Measurements from ENCODE around the gene RAD51B. TPM values are rescaled to one million over a fixed set of nuclear protein-coding genes. Genes with fewer than 3 reads are reported as not detected.

Gene RAD51B
- total RNA-seq, 2 donors from 2014 or later = 9.3 to 12.1 TPM

DNA sequence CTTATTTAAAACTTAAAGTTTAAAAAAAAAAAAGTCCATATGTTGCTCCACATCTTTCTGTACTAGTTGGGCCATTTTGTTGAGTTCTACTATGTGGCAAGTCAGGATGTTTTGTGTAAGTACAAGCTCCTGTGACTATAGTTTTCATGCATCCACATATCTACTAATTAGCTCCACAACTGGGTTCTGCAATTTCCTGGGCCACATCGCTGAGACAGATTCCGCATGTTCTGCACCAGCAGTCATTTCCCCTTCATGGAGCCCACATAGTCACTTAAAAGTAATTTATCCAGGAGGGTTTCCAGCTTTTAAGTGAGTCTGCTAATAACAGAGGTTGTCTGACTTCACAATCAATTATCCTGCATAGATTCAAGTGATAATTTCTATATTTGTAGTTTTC lies 511.8 kb downstream of the RAD51B start:
- no peak for ATAC-seq (ENCODE audit: insufficient number of reproducible peaks, low FRiP score, low read depth)
- Histone ChIP-seq H3K36me3 (no peaks in the 10 kb centered on the region), H3K27ac (no peak overlapping the region), H3K27me3 (replicated peaks; ENCODE audit: insufficient read depth) (no peaks in the 10 kb centered on the region), H3K9me3 (no peaks in the 10 kb centered on the region), H3K4me3 (no peak overlapping the region), H3K4me1 (ENCODE audit: control insufficient read depth in 1 of 2, low read depth in 2 of 2) (peaks cover 0 to 3% of the 10 kb centered on the region in 2 donors)
- DNase-seq (ENCODE audit: low spot score) = no peak
- TF ChIP-seq, protein P1, sequence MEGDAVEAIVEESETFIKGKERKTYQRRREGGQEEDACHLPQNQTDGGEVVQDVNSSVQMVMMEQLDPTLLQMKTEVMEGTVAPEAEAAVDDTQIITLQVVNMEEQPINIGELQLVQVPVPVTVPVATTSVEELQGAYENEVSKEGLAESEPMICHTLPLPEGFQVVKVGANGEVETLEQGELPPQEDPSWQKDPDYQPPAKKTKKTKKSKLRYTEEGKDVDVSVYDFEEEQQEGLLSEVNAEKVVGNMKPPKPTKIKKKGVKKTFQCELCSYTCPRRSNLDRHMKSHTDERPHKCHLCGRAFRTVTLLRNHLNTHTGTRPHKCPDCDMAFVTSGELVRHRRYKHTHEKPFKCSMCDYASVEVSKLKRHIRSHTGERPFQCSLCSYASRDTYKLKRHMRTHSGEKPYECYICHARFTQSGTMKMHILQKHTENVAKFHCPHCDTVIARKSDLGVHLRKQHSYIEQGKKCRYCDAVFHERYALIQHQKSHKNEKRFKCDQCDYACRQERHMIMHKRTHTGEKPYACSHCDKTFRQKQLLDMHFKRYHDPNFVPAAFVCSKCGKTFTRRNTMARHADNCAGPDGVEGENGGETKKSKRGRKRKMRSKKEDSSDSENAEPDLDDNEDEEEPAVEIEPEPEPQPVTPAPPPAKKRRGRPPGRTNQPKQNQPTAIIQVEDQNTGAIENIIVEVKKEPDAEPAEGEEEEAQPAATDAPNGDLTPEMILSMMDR (IDR thresholded peaks at IDR 0.05) = no peak

DNA sequence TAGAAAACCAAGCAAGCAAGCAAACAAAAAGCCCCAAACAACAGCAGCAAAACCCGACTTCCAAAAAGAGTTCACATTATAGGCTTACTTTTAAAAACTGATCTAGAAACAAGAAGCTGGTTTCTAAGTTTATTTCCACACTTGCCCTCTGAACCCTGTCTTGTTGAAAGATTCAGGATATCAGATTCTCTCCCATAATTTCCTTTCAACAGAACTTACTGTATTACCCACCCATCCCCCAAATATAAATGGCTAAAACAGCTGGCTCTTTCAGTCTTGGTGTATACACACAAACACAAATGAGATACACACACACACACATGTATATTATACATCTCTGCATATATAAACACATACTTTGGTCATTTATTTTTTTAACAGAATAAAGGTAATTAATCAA lies 512.4 kb downstream of the RAD51B start:
- DNase-seq (ENCODE audit: low spot score) = no peak
- no peaks in the 10 kb centered on the region for H3K36me3 ChIP-seq
- TF ChIP-seq, protein P1 (IDR thresholded peaks at IDR 0.05) = no peak
- H3K27ac ChIP-seq = no peak overlapping the region
- no peak overlapping the region for H3K4me3 ChIP-seq
- H3K27me3 ChIP-seq (replicated peaks; ENCODE audit: insufficient read depth) = no peaks in the 10 kb centered on the region
- H3K4me1 ChIP-seq (ENCODE audit: control insufficient read depth in 1 of 2, low read depth in 2 of 2) = peaks cover 0 to 2% of the 10 kb centered on the region in 2 donors
- H3K9me3 ChIP-seq = no peaks in the 10 kb centered on the region
- ATAC-seq (ENCODE audit: insufficient number of reproducible peaks, low FRiP score, low read depth) = no peak

DNA sequence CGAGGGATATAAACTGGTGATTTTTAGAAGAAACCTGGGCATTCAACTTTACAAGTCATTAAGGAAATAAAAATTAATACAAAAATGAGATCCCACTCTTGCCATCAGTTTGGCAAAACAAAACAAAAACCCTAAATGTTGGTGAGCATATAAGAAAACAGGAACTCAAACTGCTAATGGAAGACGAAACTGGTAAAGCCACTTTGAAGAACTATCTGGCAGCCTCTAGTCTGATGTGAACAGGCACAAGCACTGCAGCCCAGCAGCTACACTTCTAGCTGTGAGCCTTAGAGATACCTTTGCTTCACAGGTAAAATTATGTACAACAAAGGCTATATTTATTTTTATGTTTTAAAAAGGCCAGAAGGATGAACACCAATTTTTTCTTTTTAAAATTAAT lies 513.7 kb downstream of the RAD51B start:
- no peak overlapping the region for H3K4me3 ChIP-seq
- H3K27ac ChIP-seq = no peak overlapping the region
- ATAC-seq (ENCODE audit: insufficient number of reproducible peaks, low FRiP score, low read depth) = no peak
- H3K4me1 ChIP-seq (ENCODE audit: control insufficient read depth in 1 of 2, low read depth in 2 of 2) = peaks cover 0 to 10% of the 10 kb centered on the region in 2 donors
- H3K36me3 ChIP-seq = no peaks in the 10 kb centered on the region
- DNase-seq (ENCODE audit: low spot score) = no peak
- H3K9me3 ChIP-seq = no peaks in the 10 kb centered on the region
- no peaks in the 10 kb centered on the region for H3K27me3 ChIP-seq (replicated peaks; ENCODE audit: insufficient read depth)
- TF ChIP-seq, protein P1 (IDR thresholded peaks at IDR 0.05) = no peak

DNA sequence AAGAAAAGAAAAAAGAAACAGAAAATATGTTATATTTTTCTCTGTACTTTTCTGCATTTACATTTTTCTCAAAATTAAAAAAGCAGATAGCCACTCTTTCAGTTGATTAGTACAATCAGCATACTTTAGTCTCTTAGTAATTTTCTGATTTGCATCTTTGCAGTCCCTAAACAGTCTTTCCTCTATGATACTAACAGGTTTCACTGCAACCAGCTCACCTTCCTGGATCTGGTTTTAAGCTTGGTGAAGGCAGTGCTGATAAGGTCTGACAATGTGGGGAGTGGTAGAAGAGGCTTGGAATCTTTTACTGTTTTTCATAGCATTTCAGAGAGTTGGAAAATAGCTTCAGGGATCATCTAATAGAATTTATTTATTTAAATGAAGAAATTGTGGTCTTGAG lies 515.7 kb downstream of the RAD51B start:
- TF ChIP-seq, protein P1 (IDR thresholded peaks at IDR 0.05) = no peak
- Histone ChIP-seq H3K36me3 (no peaks in the 10 kb centered on the region), H3K27ac (no peak overlapping the region), H3K27me3 (replicated peaks; ENCODE audit: insufficient read depth) (no peaks in the 10 kb centered on the region), H3K4me3 (no peak overlapping the region), H3K4me1 (ENCODE audit: control insufficient read depth in 1 of 2, low read depth in 2 of 2) (peaks cover 0 to 10% of the 10 kb centered on the region in 2 donors), H3K9me3 (no peaks in the 10 kb centered on the region)
- ATAC-seq (ENCODE audit: insufficient number of reproducible peaks, low FRiP score, low read depth) (no peak), DNase-seq (ENCODE audit: low spot score) (no peak)

DNA sequence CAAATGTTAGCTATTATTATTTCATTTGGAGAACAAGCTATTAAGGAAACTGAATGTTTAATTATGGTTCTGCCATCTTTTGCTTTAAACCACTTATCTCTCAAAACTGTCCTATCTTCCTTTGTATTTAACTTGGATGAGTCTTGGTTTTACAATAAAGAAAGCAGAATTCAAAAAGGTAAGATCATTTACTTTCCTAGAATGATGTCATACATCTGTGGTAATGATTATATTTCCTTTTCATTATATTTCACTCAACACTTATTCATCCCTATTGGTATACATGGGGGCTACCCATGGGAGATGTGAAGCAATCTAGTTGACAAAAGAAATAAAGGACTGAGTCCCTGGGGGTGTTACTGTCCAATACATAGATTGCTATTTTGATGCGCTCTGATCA lies 516.6 kb downstream of the RAD51B start:
- Histone ChIP-seq H3K4me1 (ENCODE audit: control insufficient read depth in 1 of 2, low read depth in 2 of 2) (peaks cover 0 to 10% of the 10 kb centered on the region in 2 donors), H3K27me3 (replicated peaks; ENCODE audit: insufficient read depth) (no peaks in the 10 kb centered on the region), H3K36me3 (no peaks in the 10 kb centered on the region), H3K27ac (no peak overlapping the region), H3K4me3 (no peak overlapping the region), H3K9me3 (no peaks in the 10 kb centered on the region)
- no peak for ATAC-seq (ENCODE audit: insufficient number of reproducible peaks, low FRiP score, low read depth)
- TF ChIP-seq, protein P1 (IDR thresholded peaks at IDR 0.05) = no peak
- DNase-seq (ENCODE audit: low spot score) = no peak

All from thoracic aorta (tissue), 2 donors.